SK-N-SH treated with all-trans-retinoic acid at 6 μM for 48 hours (cell line): ENCODE measurements around the gene ZNF880.

ENCODE experiments used
- CSDC2 ChIP-seq: fragments of 250-450 bp; sonication (Bioruptor Pico); IDR thresholded peaks from 2 replicates; pipeline ENCODE4 v1.5.0; 2020; ENCODE audit warnings: mild to moderate bottlenecking, moderate library complexity
- GLIS3 ChIP-seq: fragments of 250-450 bp; sonication (Bioruptor Pico); IDR thresholded peaks from 2 replicates; pipeline ENCODE4 v1.5.0; 2020; ENCODE audit warnings: mild to moderate bottlenecking, moderate library complexity

- TF ChIP-seq CSDC2 (CRISPR knock-in tag): no peak
- TF ChIP-seq GLIS3 (CRISPR knock-in tag): no peak
These were observed at the start of gene ZNF880 for GRCh38 chr19:52369559-52370340.
